ENCODE results near the gene TNFRSF14. TPM values are rescaled to one million over a fixed set of nuclear protein-coding genes. Genes with fewer than 3 reads are reported as not detected.
A peak's percentile ranks its signal among the peaks of the same experiment; 100 is the strongest.

Gene TNFRSF14
- total RNA-seq, 2 experiments from 2014 or later: 191 to 194 TPM

GRCh38 chr1:2534315-2534686 is 21.9 kb upstream of the TNFRSF14 start:
- H3K9me3 ChIP-seq (ENCODE audit: control insufficient read depth in 1 of 2, insufficient read depth in 1 of 2, low read length in 2 of 2): peaks cover 0 to 12% of the 10 kb centered on the region in 2 experiments
- peaks cover 24 to 25% of the 10 kb centered on the region in 2 experiments for H3K27me3 ChIP-seq (ENCODE audit: control insufficient read depth in 1 of 2, insufficient read depth in 2 of 2, low read length in 2 of 2)
- H3K4me3 ChIP-seq (ENCODE audit: low read length): no peak overlapping the region
- Mint-ChIP-seq H3K4me3 (no peak overlapping the region), H3K27ac (no peak overlapping the region), H3K36me3 (ENCODE audit: low read depth) (no peaks in the 10 kb centered on the region), H3K27me3 (peaks cover 20% of the 10 kb centered on the region), H3K4me1 (ENCODE audit: low read depth) (peaks cover 4% of the 10 kb centered on the region), H3K9me3 (no peaks in the 10 kb centered on the region)
- H3K27ac ChIP-seq (ENCODE audit: low read depth in 1 of 2, low read length in 2 of 2): no peak overlapping the region
- no peaks in the 10 kb centered on the region for H3K36me3 ChIP-seq (ENCODE audit: insufficient read depth, low read length)
- intact Hi-C loops (cut with DNase I, micrococcal nuclease): no loop called here
- POLR2A ChIA-PET: interaction anchor here (1.4 to 2.2 kb wide), 3 partner anchors 8 to 14 kb away, joined by 3 to 6 read pairs (median 4); partner anchors contain the start of gene PANK4
- CTCF ChIA-PET: no interaction called here
- H3K4me1 ChIP-seq (ENCODE audit: insufficient read depth, low read length): peaks cover 19% of the 10 kb centered on the region
- no peak for DNase-seq
- TF ChIP-seq, protein P1, sequence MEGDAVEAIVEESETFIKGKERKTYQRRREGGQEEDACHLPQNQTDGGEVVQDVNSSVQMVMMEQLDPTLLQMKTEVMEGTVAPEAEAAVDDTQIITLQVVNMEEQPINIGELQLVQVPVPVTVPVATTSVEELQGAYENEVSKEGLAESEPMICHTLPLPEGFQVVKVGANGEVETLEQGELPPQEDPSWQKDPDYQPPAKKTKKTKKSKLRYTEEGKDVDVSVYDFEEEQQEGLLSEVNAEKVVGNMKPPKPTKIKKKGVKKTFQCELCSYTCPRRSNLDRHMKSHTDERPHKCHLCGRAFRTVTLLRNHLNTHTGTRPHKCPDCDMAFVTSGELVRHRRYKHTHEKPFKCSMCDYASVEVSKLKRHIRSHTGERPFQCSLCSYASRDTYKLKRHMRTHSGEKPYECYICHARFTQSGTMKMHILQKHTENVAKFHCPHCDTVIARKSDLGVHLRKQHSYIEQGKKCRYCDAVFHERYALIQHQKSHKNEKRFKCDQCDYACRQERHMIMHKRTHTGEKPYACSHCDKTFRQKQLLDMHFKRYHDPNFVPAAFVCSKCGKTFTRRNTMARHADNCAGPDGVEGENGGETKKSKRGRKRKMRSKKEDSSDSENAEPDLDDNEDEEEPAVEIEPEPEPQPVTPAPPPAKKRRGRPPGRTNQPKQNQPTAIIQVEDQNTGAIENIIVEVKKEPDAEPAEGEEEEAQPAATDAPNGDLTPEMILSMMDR (IDR thresholded peaks at IDR 0.05): no peak
- no peak for ATAC-seq (ENCODE audit: poor library complexity)

DNA sequence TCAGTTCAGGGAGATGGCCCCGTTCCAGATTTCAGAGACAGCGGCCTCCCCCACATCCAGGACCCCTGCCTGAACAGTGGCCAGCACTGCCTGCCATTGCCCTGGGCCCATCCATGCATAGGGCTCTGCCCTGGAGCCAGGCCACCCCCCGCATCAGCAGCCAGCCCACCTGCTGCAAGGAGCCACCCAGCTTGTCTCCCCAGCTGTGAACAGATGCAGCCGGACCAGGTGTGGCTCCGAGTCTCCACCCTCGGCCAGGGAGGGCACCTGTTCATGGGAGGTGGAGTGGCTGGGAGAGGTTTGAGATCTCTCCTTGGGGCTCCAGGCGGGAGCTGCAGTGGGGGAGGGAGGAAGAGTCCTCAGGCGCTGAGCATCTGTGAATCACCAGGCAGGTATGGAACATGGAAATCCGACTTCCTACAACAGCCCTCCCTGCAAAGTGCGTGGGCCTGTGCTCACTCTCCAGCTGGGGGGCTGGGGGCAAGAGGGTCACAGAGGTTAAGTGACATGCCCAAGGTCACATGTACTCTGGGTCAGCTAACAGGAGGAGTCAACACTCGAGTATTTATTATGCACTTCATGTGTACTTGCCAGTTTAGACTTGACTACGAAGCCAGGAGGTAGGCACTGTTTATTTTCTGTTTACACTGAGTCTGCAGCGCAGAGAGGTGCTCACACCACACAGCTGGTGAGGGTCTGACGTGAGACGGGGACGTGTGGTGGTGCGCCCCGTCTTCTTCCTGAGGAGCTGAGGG is 21.3 kb upstream of the TNFRSF14 start:
- Mint-ChIP-seq H3K36me3 (ENCODE audit: low read depth) (no peaks in the 10 kb centered on the region), H3K4me3 (no peak overlapping the region), H3K4me1 (ENCODE audit: low read depth) (peaks cover 4% of the 10 kb centered on the region), H3K9me3 (no peaks in the 10 kb centered on the region), H3K27me3 (peaks cover 20% of the 10 kb centered on the region), H3K27ac (no peak overlapping the region)
- TF ChIP-seq, protein P1 (IDR thresholded peaks at IDR 0.05): no peak
- Histone ChIP-seq H3K27ac (ENCODE audit: low read depth in 1 of 2, low read length in 2 of 2) (no peak overlapping the region), H3K36me3 (ENCODE audit: insufficient read depth, low read length) (no peaks in the 10 kb centered on the region), H3K4me1 (ENCODE audit: insufficient read depth, low read length) (peaks cover 14% of the 10 kb centered on the region), H3K4me3 (ENCODE audit: low read length) (no peak overlapping the region), H3K27me3 (ENCODE audit: control insufficient read depth in 1 of 2, insufficient read depth in 2 of 2, low read length in 2 of 2) (peaks cover 22 to 25% of the 10 kb centered on the region in 2 experiments), H3K9me3 (ENCODE audit: control insufficient read depth in 1 of 2, insufficient read depth in 1 of 2, low read length in 2 of 2) (peaks cover 0 to 12% of the 10 kb centered on the region in 2 experiments)
- peak in 1 of 14 experiments; percentile 18 for DNase-seq
- CTCF ChIA-PET: no interaction called here
- intact Hi-C loops (cut with DNase I, micrococcal nuclease): no loop called here
- POLR2A ChIA-PET: interaction anchor here (1.4 to 1.5 kb wide), 2 partner anchors 9 to 11 kb away, joined by 3 to 4 read pairs; partner anchors contain the start of gene PANK4
- no peak for ATAC-seq (ENCODE audit: poor library complexity)

DNA sequence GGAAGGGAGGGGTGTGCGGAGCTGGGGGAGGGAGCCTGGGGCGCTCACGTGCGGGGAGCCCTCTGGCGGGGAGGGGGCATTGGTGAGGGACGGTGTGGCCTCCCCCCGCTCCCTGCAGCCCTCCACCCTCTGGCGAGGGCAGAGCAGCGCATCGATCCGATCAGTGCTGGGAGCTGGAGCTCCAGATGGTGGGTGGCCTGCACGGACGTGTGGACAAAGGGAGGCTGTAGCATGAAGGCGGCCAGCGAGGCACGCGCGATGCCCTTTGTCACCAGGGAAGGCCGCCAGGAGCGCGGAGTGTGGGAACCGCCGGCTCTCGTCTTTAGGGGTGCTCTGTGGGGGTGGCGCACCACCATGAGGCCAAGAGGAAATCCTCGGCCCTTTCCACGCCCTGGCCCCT is 20.7 kb upstream of the TNFRSF14 start:
- CTCF ChIA-PET: no interaction called here
- Mint-ChIP-seq H3K9me3 (no peaks in the 10 kb centered on the region), H3K4me1 (ENCODE audit: low read depth) (peaks cover 4% of the 10 kb centered on the region), H3K36me3 (ENCODE audit: low read depth) (no peaks in the 10 kb centered on the region), H3K27me3 (peaks cover 20% of the 10 kb centered on the region), H3K4me3 (no peak overlapping the region), H3K27ac (no peak overlapping the region)
- intact Hi-C loops (cut with DNase I, micrococcal nuclease): no loop called here
- TF ChIP-seq, protein P1 (IDR thresholded peaks at IDR 0.05): no peak
- Histone ChIP-seq H3K9me3 (ENCODE audit: control insufficient read depth in 1 of 2, insufficient read depth in 1 of 2, low read length in 2 of 2) (peaks cover 0 to 12% of the 10 kb centered on the region in 2 experiments), H3K27ac (ENCODE audit: low read depth in 1 of 2, low read length in 2 of 2) (no peak overlapping the region), H3K4me1 (ENCODE audit: insufficient read depth, low read length) (peaks cover 12% of the 10 kb centered on the region), H3K4me3 (ENCODE audit: low read length) (no peak overlapping the region), H3K27me3 (ENCODE audit: control insufficient read depth in 1 of 2, insufficient read depth in 2 of 2, low read length in 2 of 2) (peaks cover 20 to 24% of the 10 kb centered on the region in 2 experiments), H3K36me3 (ENCODE audit: insufficient read depth, low read length) (no peaks in the 10 kb centered on the region)
- DNase-seq (no peak), ATAC-seq (ENCODE audit: poor library complexity) (no peak)
- POLR2A ChIA-PET: interaction anchor here (1.4 to 1.5 kb wide), 2 partner anchors 9 to 10 kb away, joined by 3 to 4 read pairs; partner anchors contain the start of gene PANK4

Measured in CD4-positive, alpha-beta T cell (primary cell).